Tibial nerve (tissue), 4 donors: ENCODE results near the gene RIN3.

Experiments used
- EP300 ChIP-seq, 2 donors: sonication (generic); formaldehyde crosslinking; IDR thresholded peaks; one replicate each; pipeline ENCODE4 v1.6.1; 2017; ENCODE audit warnings: antibody characterized with exemption in 2 of 2, mild to moderate bottlenecking in 1 of 2
- POLR2A ChIP-seq, 2 donors: fragments of 450-650 bp; IDR thresholded peaks; one replicate each; pipeline ENCODE4 v1.6.1; 2017; ENCODE audit warnings: antibody characterized with exemption in 2 of 2, mild to moderate bottlenecking in 2 of 2, moderate library complexity in 2 of 2
- TF ChIP-seq, protein P1 (sequence below), 5 experiments: fragments of 200-600 bp in 3 of 5; fragments of 450-650 bp in 2 of 5; sonication (generic) in 3 of 5; IDR thresholded peaks; one replicate each; pipeline ENCODE4 v1.5.1; 2016 to 2019; ENCODE audit warnings: antibody characterized with exemption in 5 of 5, mild to moderate bottlenecking in 3 of 5, moderate library complexity in 2 of 5

DNA sequence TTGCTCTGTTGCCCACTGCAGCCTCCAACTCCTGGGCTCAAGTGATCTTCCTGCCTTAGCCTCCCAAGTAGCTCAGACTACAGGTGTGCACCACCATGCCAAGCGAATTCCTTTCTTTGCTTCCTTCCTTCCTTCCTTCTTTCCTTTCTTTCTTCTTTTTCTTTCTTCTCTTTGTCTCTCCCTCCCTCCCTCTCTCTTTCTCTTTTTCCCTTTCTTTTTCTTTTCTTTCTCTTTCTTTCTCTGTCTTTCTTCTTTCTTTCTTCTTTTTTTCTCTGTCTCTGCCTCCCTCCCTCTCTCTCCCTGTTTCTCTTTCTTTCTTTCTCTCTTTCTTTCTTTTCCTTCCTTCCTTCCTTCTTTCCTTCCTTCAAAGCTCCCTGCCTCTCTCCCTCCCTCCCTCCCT is 182.0 kb downstream of the RIN3 start:
- no peak for TF ChIP-seq POLR2A (IDR thresholded peaks at IDR 0.05)
- TF ChIP-seq, protein P1, sequence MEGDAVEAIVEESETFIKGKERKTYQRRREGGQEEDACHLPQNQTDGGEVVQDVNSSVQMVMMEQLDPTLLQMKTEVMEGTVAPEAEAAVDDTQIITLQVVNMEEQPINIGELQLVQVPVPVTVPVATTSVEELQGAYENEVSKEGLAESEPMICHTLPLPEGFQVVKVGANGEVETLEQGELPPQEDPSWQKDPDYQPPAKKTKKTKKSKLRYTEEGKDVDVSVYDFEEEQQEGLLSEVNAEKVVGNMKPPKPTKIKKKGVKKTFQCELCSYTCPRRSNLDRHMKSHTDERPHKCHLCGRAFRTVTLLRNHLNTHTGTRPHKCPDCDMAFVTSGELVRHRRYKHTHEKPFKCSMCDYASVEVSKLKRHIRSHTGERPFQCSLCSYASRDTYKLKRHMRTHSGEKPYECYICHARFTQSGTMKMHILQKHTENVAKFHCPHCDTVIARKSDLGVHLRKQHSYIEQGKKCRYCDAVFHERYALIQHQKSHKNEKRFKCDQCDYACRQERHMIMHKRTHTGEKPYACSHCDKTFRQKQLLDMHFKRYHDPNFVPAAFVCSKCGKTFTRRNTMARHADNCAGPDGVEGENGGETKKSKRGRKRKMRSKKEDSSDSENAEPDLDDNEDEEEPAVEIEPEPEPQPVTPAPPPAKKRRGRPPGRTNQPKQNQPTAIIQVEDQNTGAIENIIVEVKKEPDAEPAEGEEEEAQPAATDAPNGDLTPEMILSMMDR (IDR thresholded peaks at IDR 0.05): no peak
- no peak for TF ChIP-seq EP300 (IDR thresholded peaks at IDR 0.05)
